NCI-H2107 (cell line): ENCODE data around the gene BIN2.
A peak's percentile ranks its signal among the peaks of the same experiment; 100 is the strongest.
"Not testable (repeated sequence)": the region's sequence is repeated elsewhere in the genome, so short reads cannot be mapped to it uniquely, and the experiment has no call there.

ENCODE experiments used
- DNase-seq: peaks from one replicate; lab custom pipeline; 2025; lab: John Stamatoyannopoulos, UW

Gene BIN2

GRCh38 chr12:51345681-51346080 is 21.7 kb upstream of the BIN2 start:
- no peak for DNase-seq

GRCh38 chr12:51343201-51343600 is 19.2 kb upstream of the BIN2 start:
- DNase-seq: no peak

- no peak for DNase-seq
Measured at GRCh38 chr12:51342416-51342815, 18.4 kb upstream of the BIN2 start.

- DNase-seq: peak; percentile 71
Measured at GRCh38 chr12:51341251-51342007, 17.5 kb upstream of the BIN2 start.

GRCh38 chr12:51339750-51340149 is 15.8 kb upstream of the BIN2 start:
- no peak for DNase-seq

- not testable (repeated sequence) for DNase-seq
Measured at GRCh38 chr12:51337336-51337735, 13.4 kb upstream of the BIN2 start.

GRCh38 chr12:51335931-51336330 is 12.0 kb upstream of the BIN2 start:
- DNase-seq: no peak

- no peak for DNase-seq
Measured at GRCh38 chr12:51334764-51335163, 10.8 kb upstream of the BIN2 start.

- no peak for DNase-seq
Measured at GRCh38 chr12:51333536-51333935, 9.6 kb upstream of the BIN2 start.

GRCh38 chr12:51330186-51330585 is 6.2 kb upstream of the BIN2 start:
- DNase-seq: no peak

- DNase-seq: no peak
Measured at GRCh38 chr12:51329742-51330141, 5.8 kb upstream of the BIN2 start.

- no peak for DNase-seq
Measured at GRCh38 chr12:51328587-51328986, 4.6 kb upstream of the BIN2 start.

GRCh38 chr12:51326698-51327439 is 2.9 kb upstream of the BIN2 start:
- no peak for DNase-seq

- DNase-seq: no peak
Measured at GRCh38 chr12:51324953-51325352, 979 bp upstream of the BIN2 start.

- DNase-seq: no peak
Measured at GRCh38 chr12:51323317-51323960, 535 bp downstream of the BIN2 start.

- DNase-seq: no peak
Measured at GRCh38 chr12:51322452-51322851, 1.5 kb downstream of the BIN2 start.

GRCh38 chr12:51321882-51322281 is 2.1 kb downstream of the BIN2 start:
- no peak for DNase-seq

- no peak for DNase-seq
Measured at GRCh38 chr12:51320695-51321320, 3.2 kb downstream of the BIN2 start.

GRCh38 chr12:51320311-51320694 is 3.7 kb downstream of the BIN2 start:
- DNase-seq: no peak

- no peak for DNase-seq
Measured at GRCh38 chr12:51318846-51319599, 5.0 kb downstream of the BIN2 start.

- DNase-seq: not testable (repeated sequence)
Measured at GRCh38 chr12:51318057-51318806, 5.7 kb downstream of the BIN2 start.
